GM12875 (cell line): Measurements from ENCODE around the gene TRDN.
"Not testable (repeated sequence)": the region's sequence is repeated elsewhere in the genome, so short reads cannot be mapped to it uniquely, and the experiment has no call there.

Experiments used
- H3K4me3 ChIP-seq: one replicate; pipeline ENCODE4 v1.5.1; 2011; ENCODE audit warnings: low read depth, low read length, control low read depth
- CTCF ChIP-seq: IDR thresholded peaks from 2 replicates; pipeline ENCODE4 v1.5.1; 2011; ENCODE audit warnings: low read depth, mild to moderate bottlenecking, control low read depth, inconsistent platforms, low read length, moderate library complexity, borderline replicate concordance; ENCODE audit not compliant: insufficient read depth

The TRDN gene

DNA sequence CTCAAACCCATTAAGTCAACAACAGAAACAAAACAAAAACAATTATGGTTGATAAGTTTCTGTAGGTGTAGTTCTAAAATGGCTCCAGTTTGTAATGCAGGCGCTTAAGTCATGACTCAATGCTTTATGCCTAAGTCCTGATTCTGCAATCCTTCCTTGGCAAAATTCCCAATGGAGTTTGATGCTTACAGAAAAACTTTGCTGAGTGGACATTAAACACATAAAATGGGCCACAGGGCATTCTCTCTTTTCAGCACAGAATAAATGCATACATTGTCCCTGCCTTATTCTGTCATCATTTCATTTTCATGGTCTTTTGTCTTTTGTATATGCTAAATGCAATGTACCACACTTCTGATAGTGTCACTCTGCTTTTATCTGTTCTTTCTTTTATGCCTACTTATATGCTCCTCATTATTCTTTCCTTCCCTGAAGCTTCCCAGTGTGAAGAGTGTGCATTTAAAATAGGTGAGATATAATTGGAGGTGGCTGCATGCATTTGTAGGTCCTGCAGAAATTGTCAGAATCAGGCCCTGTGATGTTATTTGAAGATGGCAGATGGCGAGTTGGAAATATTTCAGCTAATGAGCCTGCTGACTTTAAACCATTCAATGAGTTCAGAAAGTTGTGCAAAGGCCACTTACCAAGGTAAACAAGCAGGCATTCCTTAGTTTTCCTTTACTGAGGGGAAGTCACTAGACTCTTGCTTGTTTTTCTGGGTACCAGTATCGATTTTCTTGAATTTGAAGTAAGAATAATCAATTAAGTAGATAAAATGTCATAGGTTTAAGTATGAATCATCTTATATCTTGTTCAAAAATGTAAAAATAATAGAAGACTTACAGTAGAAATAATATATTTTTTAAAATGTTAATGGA is 313.1 kb downstream of the TRDN start:
- no peak for TF ChIP-seq CTCF
- no peak overlapping the region for H3K4me3 ChIP-seq

GRCh38 chr6:123321020-123321419 is 315.7 kb downstream of the TRDN start:
- no peak overlapping the region for H3K4me3 ChIP-seq
- no peak for TF ChIP-seq CTCF

DNA sequence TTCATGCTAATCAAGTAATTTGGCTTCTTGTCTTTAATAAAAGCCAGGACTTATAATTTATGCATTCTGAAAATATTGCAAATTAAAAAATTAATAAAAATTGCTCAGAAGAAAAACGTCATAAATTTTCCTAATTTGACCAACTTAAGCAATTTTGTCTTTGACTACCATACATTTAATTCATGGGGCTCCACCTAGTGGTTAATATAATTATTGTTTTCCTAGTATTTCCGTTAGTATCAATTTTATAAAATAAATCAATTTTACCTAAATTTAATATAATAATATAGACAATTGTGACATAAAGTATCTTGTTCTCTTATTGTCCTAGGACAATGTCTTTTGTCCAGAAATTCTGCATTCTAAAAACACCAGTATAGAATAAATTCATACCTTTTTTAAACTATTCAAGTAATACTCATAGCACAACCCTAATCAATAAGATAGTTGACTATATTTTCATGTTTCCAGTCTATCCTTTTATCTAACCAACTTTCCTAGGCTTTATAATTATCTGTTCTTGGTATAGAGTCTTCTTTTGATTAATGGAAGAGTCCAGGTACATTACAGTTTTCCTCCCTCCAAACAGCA is 319.9 kb downstream of the TRDN start:
- TF ChIP-seq CTCF = no peak
- H3K4me3 ChIP-seq = no peak overlapping the region

GRCh38 chr6:123314459-123314858 is 322.3 kb downstream of the TRDN start:
- H3K4me3 ChIP-seq = not testable (repeated sequence)

DNA sequence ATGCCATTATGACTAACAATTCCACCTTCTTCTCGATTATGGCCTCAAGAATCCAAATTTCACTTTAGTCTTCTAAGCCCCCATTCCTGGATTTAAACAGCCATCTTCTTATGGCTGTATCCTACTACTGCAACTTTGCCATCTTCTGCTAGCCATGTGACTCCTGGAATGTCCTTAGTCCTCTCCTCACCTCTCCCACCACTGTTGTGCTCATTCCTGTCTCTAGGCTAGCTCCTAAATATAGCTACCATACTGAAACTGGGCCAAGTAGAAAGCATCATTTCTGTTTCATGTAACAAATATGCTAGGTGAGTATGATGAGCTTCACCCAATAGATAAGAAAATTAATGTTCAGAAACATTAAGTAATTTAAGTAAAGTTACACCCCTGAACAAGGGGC is 327.6 kb downstream of the TRDN start:
- H3K4me3 ChIP-seq = no peak overlapping the region
- TF ChIP-seq CTCF = no peak

DNA sequence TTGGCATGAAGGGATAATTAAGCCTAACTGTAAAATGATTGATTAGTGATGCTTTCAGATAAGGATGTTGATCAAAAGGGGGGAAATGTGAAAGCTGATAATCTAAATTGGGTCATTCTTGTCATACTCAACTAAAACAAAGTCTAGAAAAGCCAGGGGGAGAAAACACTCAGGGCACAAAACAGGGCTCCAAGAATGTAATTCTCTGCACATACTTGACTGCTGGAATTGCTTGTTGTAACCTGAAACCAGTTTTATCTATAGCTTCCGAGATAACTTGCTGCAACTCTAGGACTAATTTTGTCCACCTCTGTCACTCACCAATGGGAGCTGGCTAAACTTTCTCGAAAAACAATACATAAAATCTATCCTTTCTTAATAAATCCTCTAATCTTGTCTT is 330.4 kb downstream of the TRDN start:
- TF ChIP-seq CTCF = no peak
- no peak overlapping the region for H3K4me3 ChIP-seq

- no peak for TF ChIP-seq CTCF
- H3K4me3 ChIP-seq = no peak overlapping the region
Observed at GRCh38 chr6:123295672-123296071, 341.1 kb downstream of the TRDN start.

- TF ChIP-seq CTCF = no peak
- H3K4me3 ChIP-seq = no peak overlapping the region
Observed at GRCh38 chr6:123295181-123295580, 341.6 kb downstream of the TRDN start.
